GM12878 (cell line): ENCODE data around the gene BLACAT1.
"Not testable (repeated sequence)": the region's sequence is repeated elsewhere in the genome, so short reads cannot be mapped to it uniquely, and the experiment has no call there.

ENCODE experiments used
- ATF3 ChIP-seq: IDR thresholded peaks from 2 replicates; pipeline ENCODE4 v1.6.1; 2011; ENCODE audit warnings: low read depth, mild to moderate bottlenecking, low read length, moderate library complexity, borderline replicate concordance; ENCODE audit errors: extremely low read depth
- CTCF ChIP-seq, 3 experiments: IDR thresholded peaks in 2 of 3; conservative IDR thresholded peaks in 1 of 3; 2 replicates each; pipeline ENCODE4 v1.5.1; 2011; ENCODE audit warnings: low read depth in 3 of 3, low read length in 3 of 3, mild to moderate bottlenecking in 3 of 3, control low read depth in 2 of 3, moderate library complexity in 2 of 3, inconsistent platforms in 1 of 3, mixed read lengths in 1 of 3; ENCODE audit not compliant: control insufficient read depth in 2 of 3, insufficient read depth in 1 of 3; ENCODE audit errors: extremely low read depth in 1 of 3
- EZH2 ChIP-seq: IDR thresholded peaks from 2 replicates; pipeline ENCODE4 v1.6.1; 2012; ENCODE audit warnings: low read depth, mild to moderate bottlenecking, control low read depth, inconsistent platforms, low read length, borderline replicate concordance; ENCODE audit not compliant: control insufficient read depth
- PML ChIP-seq: IDR thresholded peaks from 2 replicates; pipeline ENCODE4 v1.6.1; 2012; ENCODE audit warnings: low read length, inconsistent platforms
- POLR2A ChIP-seq: IDR thresholded peaks from 2 replicates; pipeline ENCODE4 v1.6.1; 2011; ENCODE audit warnings: low read depth, mild to moderate bottlenecking, low read length
- REST ChIP-seq: IDR thresholded peaks from 2 replicates; pipeline ENCODE4 v1.6.1; 2012; ENCODE audit warnings: mild to moderate bottlenecking, low read depth, low read length
- SUPT20H ChIP-seq: IDR thresholded peaks from 2 replicates; pipeline ENCODE4 v1.6.1; 2011; ENCODE audit warnings: low read depth, mild to moderate bottlenecking, low read length, moderate library complexity, borderline replicate concordance; ENCODE audit not compliant: control insufficient read depth
- ZNF24 ChIP-seq: fragments of 450-650 bp; IDR thresholded peaks from 2 replicates; pipeline ENCODE4 v1.6.1; 2017; ENCODE audit warnings: antibody characterized with exemption, mild to moderate bottlenecking

GRCh38 chr1:205478985-205479384, 23.1 kb upstream of the BLACAT1 start:
- not testable (repeated sequence) for TF ChIP-seq ATF3; CTCF (IDR thresholded peaks at IDR 0.05 in 2 of 3, conservative IDR thresholded peaks at IDR 0.05 in 1 of 3; ENCODE audit: control insufficient read depth in 2 of 3, extremely low read depth in 1 of 3, insufficient read depth in 1 of 3, low read depth in 3 of 3, low read length in 3 of 3); PML; POLR2A; REST; EZH2; SUPT20H; ZNF24
